Mucosa of descending colon (tissue), 3 donors: ENCODE results near the gene MAP1B. TPM values are rescaled to one million over a fixed set of nuclear protein-coding genes. Genes with fewer than 3 reads are reported as not detected.

Experiments
- ATAC-seq: fragments of 200-7000 bp; cut with Tn5 transposase; one replicate; pipeline ENCODE4 v1.9.1; 2020; ENCODE audit warnings: mild to moderate bottlenecking, moderate library complexity
- DNase-seq, 3 donors: peaks; one replicate each; pipeline ENCODE4 v3.0.0-alpha.2; 2020
- H3K36me3 ChIP-seq: fragments of 200-600 bp; one replicate; pipeline ENCODE4 v1.8.0; 2021; ENCODE audit warnings: low read depth, mild to moderate bottlenecking
- H3K4me1 ChIP-seq: fragments of 200-600 bp; one replicate; pipeline ENCODE4 v1.8.0; 2021; ENCODE audit warnings: low read depth, mild to moderate bottlenecking
- H3K4me3 ChIP-seq: fragments of 200-600 bp; one replicate; pipeline ENCODE4 v1.8.0; 2021; ENCODE audit warnings: mild to moderate bottlenecking
- H3K9me3 ChIP-seq: fragments of 200-600 bp; one replicate; pipeline ENCODE4 v1.8.0; 2021; ENCODE audit warnings: mild to moderate bottlenecking
- CTCF ChIP-seq: fragments of 200-600 bp; IDR thresholded peaks from one replicate; pipeline ENCODE4 v1.8.0; 2022; ENCODE audit warnings: antibody characterized with exemption, mild to moderate bottlenecking
- intact Hi-C, 2 donors: fragments of 100-400 bp; cut with DNase I in 1 of 2; cut with micrococcal nuclease in 1 of 2; formaldehyde crosslinking; loops; one replicate each; pipeline versions ENCODE4 v1.11.0 to v1.11.1; 2022; cut with DNase I, micrococcal nuclease
- total RNA-seq, 3 donors: library from RNA; stranded (reverse); fragmentation: NEBNext Ultra II Directional in 2 of 3; extraction: Animal tissue kit (Norgen Biotek cat#: 25700) in 2 of 3; gene quantifications; one replicate each; pipeline versions ENCODE4 v1.2.1 to v1.2.4, GENCODE V29; 2021 to 2023
- donor health status: DM: no; HTN: no; CAD: no; lungs with moderate emphysema.
- donor health status: DM: no; HTN: no; CAD: no.
- donor health status: DM: no; HTN: yes; CAD: no.

MAP1B gene
- total RNA-seq, 3 donors from 2014 or later: 6.5 to 72.3 (median 20.9) TPM

GRCh38 chr5:72182686-72183085, 75.4 kb downstream of the MAP1B start:
- Histone ChIP-seq H3K9me3 (no peaks in the 10 kb centered on the region), H3K4me3 (no peak overlapping the region), H3K4me1 (no peaks in the 10 kb centered on the region), H3K36me3 (no peaks in the 10 kb centered on the region)
- intact Hi-C loops: no loop called here
- DNase-seq: no peak
- ATAC-seq: no peak
- TF ChIP-seq CTCF: no peak

- Histone ChIP-seq H3K9me3 (no peaks in the 10 kb centered on the region), H3K4me3 (no peak overlapping the region), H3K4me1 (no peaks in the 10 kb centered on the region), H3K36me3 (no peaks in the 10 kb centered on the region)
- DNase-seq (no peak), ATAC-seq (no peak)
- no peak for TF ChIP-seq CTCF
- intact Hi-C loops: no loop called here
Observed at GRCh38 chr5:72183101-72183520, 75.8 kb downstream of the MAP1B start.

- no peak for TF ChIP-seq CTCF
- H3K4me3 ChIP-seq: no peak overlapping the region
- H3K36me3 ChIP-seq: no peaks in the 10 kb centered on the region
- H3K9me3 ChIP-seq: no peaks in the 10 kb centered on the region
- no peaks in the 10 kb centered on the region for H3K4me1 ChIP-seq
- no peak for ATAC-seq
- DNase-seq: no peak
- intact Hi-C loops: no loop called here
Observed at GRCh38 chr5:72184408-72184807, 77.1 kb downstream of the MAP1B start.

GRCh38 chr5:72185496-72186329, 78.4 kb downstream of the MAP1B start:
- ATAC-seq: no peak
- DNase-seq: no peak
- Histone ChIP-seq H3K4me3 (no peak overlapping the region), H3K9me3 (no peaks in the 10 kb centered on the region), H3K36me3 (no peaks in the 10 kb centered on the region), H3K4me1 (no peaks in the 10 kb centered on the region)
- intact Hi-C loops: no loop called here
- TF ChIP-seq CTCF: no peak

- intact Hi-C loops: no loop called here
- Histone ChIP-seq H3K4me3 (no peak overlapping the region), H3K36me3 (no peaks in the 10 kb centered on the region), H3K4me1 (no peaks in the 10 kb centered on the region), H3K9me3 (no peaks in the 10 kb centered on the region)
- no peak for ATAC-seq
- DNase-seq: no peak
- TF ChIP-seq CTCF: no peak
Observed at GRCh38 chr5:72187388-72188075, 80.3 kb downstream of the MAP1B start.
